ENCODE results near the gene TBX20.
A peak's percentile ranks its signal among the peaks of the same experiment; 100 is the strongest.

TBX20 gene, protein sequence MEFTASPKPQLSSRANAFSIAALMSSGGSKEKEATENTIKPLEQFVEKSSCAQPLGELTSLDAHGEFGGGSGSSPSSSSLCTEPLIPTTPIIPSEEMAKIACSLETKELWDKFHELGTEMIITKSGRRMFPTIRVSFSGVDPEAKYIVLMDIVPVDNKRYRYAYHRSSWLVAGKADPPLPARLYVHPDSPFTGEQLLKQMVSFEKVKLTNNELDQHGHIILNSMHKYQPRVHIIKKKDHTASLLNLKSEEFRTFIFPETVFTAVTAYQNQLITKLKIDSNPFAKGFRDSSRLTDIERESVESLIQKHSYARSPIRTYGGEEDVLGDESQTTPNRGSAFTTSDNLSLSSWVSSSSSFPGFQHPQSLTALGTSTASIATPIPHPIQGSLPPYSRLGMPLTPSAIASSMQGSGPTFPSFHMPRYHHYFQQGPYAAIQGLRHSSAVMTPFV

DNA sequence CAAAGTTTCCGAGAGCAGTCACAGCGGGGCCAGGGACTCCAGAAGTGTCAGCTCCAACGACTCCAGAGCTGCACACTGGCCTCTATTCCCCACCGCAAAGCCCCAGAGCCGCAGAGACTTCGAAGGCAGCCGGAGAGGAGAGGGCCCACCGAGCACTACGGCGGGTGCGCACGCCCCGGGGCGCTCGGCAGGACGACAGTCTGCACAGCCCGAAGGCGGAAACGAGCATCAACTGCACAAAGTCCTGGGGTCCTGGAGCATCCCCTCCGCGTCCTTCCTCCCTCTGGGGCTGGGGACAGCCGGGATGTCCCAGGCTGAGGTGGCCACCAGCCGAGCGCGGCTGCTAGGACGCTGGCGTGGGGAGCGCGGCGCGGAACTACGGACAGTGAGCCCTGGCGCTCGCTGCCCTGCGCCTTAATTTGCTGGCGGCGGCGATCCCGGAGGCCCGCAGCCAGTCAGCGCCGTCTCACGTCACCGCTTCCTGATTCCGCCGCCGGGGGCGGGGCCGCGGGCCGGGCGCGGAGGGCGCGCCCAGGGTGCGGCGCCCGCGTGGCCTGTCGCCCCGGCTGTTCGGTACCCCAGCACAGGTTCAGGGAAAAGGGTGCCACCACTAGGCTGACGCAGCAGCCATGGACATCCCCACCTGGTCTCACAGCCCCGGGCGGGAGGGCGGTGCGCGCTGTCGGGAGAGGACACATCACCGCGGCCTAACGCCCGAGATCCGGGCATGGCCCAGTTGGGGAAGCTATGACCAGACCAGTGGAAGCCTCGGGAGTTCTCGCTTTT is at the start of gene TBX20:
Gene TBX20, minus strand, starts transcription at position 391 of the 786 bp plus-strand sequence. CDS start 480 bp downstream, outside the sequence.
- in situ Hi-C loops (cut with MboI; ENCODE audit: low sequenced_read_pairs): no loop called here
- Histone ChIP-seq H3K4me3 (peak within 1 kb of the TSS; percentile 64), H3K27me3 (ENCODE audit: low read depth) (no peaks in the 10 kb centered on the region), H3K4me1 (peaks cover 13% of the 10 kb centered on the region), H3K9me3 (peaks cover 2% of the 10 kb centered on the region; the same call in 1 of the 2 replicates), H3K36me3 (replicated peaks) (no peaks in the 10 kb centered on the region)
- peak; percentile 69 to 81 for DNase-seq (ENCODE audit: low spot score in 2 of 2)

- no peaks in the 10 kb centered on the region for H3K9me3 ChIP-seq
- no peak overlapping the region for H3K4me3 ChIP-seq
- no peaks in the 10 kb centered on the region for H3K36me3 ChIP-seq (replicated peaks)
- H3K27me3 ChIP-seq (ENCODE audit: low read depth): no peaks in the 10 kb centered on the region
- in situ Hi-C loops (cut with MboI; ENCODE audit: low sequenced_read_pairs): no loop called here
- no peak for DNase-seq (ENCODE audit: low spot score in 2 of 2)
- H3K4me1 ChIP-seq: no peaks in the 10 kb centered on the region
Observed at GRCh38 chr7:35289376-35289775, 35.5 kb upstream of the TBX20 start.

GRCh38 chr7:35286986-35287385 is 33.1 kb upstream of the TBX20 start:
- no peak overlapping the region for H3K4me3 ChIP-seq
- H3K9me3 ChIP-seq: no peaks in the 10 kb centered on the region
- H3K36me3 ChIP-seq (replicated peaks): no peaks in the 10 kb centered on the region
- H3K27me3 ChIP-seq (ENCODE audit: low read depth): no peaks in the 10 kb centered on the region
- no peak for DNase-seq (ENCODE audit: low spot score in 2 of 2)
- in situ Hi-C loops (cut with MboI; ENCODE audit: low sequenced_read_pairs): no loop called here
- no peaks in the 10 kb centered on the region for H3K4me1 ChIP-seq

- H3K4me1 ChIP-seq: no peaks in the 10 kb centered on the region
- in situ Hi-C loops (cut with MboI; ENCODE audit: low sequenced_read_pairs): no loop called here
Observed at GRCh38 chr7:35286422-35286821, 32.5 kb upstream of the TBX20 start.

DNA sequence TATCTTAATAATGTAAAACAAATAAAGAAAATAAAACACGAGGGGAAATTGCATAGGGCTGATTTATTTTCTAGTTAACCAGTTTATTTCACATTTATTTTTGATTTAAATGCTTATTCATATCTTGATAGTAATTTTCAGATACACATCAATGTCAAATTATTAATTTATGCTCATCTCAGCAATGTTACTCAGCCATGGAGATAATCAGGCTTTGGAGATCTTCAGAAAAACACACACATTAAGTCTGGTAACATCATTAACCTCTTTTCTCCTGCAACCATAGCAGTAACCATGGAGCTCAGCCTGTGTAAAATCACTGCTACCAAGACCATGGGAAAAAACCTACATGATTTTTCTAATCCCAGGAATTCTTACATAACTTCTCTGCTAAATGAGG is 31.9 kb upstream of the TBX20 start:
- no peaks in the 10 kb centered on the region for H3K27me3 ChIP-seq (ENCODE audit: low read depth)
- no peaks in the 10 kb centered on the region for H3K4me1 ChIP-seq
- no peaks in the 10 kb centered on the region for H3K36me3 ChIP-seq (replicated peaks)
- H3K9me3 ChIP-seq: no peaks in the 10 kb centered on the region
- no peak overlapping the region for H3K4me3 ChIP-seq
- no peak for DNase-seq (ENCODE audit: low spot score in 2 of 2)
- in situ Hi-C loops (cut with MboI; ENCODE audit: low sequenced_read_pairs): no loop called here

More at GRCh38 chr7:35286422-35286821, 32.5 kb upstream of the TBX20 start:
- Histone ChIP-seq H3K36me3 (replicated peaks) (no peaks in the 10 kb centered on the region), H3K27me3 (ENCODE audit: low read depth) (no peaks in the 10 kb centered on the region), H3K4me3 (no peak overlapping the region), H3K9me3 (no peaks in the 10 kb centered on the region)
- no peak for DNase-seq (ENCODE audit: low spot score in 2 of 2)

- no peak overlapping the region for H3K4me3 ChIP-seq
- no peak for DNase-seq (ENCODE audit: low spot score in 2 of 2)
- H3K4me1 ChIP-seq: no peaks in the 10 kb centered on the region
- H3K9me3 ChIP-seq: no peaks in the 10 kb centered on the region
- in situ Hi-C loops (cut with MboI; ENCODE audit: low sequenced_read_pairs): no loop called here
- H3K36me3 ChIP-seq (replicated peaks): no peaks in the 10 kb centered on the region
- no peaks in the 10 kb centered on the region for H3K27me3 ChIP-seq (ENCODE audit: low read depth)
Observed at GRCh38 chr7:35280902-35281301, 27.0 kb upstream of the TBX20 start.

GRCh38 chr7:35277359-35277758 is 23.5 kb upstream of the TBX20 start:
- Histone ChIP-seq H3K4me1 (no peaks in the 10 kb centered on the region), H3K36me3 (replicated peaks) (no peaks in the 10 kb centered on the region), H3K27me3 (ENCODE audit: low read depth) (no peaks in the 10 kb centered on the region), H3K9me3 (no peaks in the 10 kb centered on the region), H3K4me3 (no peak overlapping the region)
- in situ Hi-C loops (cut with MboI; ENCODE audit: low sequenced_read_pairs): no loop called here
- DNase-seq (ENCODE audit: low spot score in 2 of 2): no peak

DNA sequence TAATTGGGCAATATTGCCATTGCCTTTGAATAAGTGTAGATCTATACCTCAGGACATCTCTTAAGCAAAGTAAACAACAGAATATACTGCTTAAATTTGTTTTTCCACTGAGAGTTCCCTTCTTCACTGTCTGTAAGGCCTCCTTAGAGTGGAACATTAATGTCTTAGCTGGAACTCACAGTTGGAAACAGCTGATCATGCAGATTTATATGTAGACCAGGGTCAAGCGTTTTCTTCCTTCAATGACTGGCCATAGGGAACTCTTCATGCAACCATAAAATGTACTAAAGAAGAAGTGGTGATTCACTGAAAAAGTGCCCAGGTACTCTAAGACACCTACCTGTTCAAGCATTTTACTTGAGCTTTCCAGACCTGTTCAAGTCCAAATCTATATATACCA is 18.3 kb upstream of the TBX20 start:
- H3K4me1 ChIP-seq: no peaks in the 10 kb centered on the region
- in situ Hi-C loops (cut with MboI; ENCODE audit: low sequenced_read_pairs): no loop called here
- no peaks in the 10 kb centered on the region for H3K36me3 ChIP-seq (replicated peaks)
- no peak for DNase-seq (ENCODE audit: low spot score in 2 of 2)
- H3K27me3 ChIP-seq (ENCODE audit: low read depth): no peaks in the 10 kb centered on the region
- H3K9me3 ChIP-seq: no peaks in the 10 kb centered on the region
- H3K4me3 ChIP-seq: no peak overlapping the region

GRCh38 chr7:35268953-35269352 is 15.1 kb upstream of the TBX20 start:
- in situ Hi-C loops (cut with MboI; ENCODE audit: low sequenced_read_pairs): no loop called here
- DNase-seq (ENCODE audit: low spot score in 2 of 2): no peak
- no peaks in the 10 kb centered on the region for H3K4me1 ChIP-seq
- H3K27me3 ChIP-seq (ENCODE audit: low read depth): no peaks in the 10 kb centered on the region
- H3K4me3 ChIP-seq: no peak overlapping the region
- H3K9me3 ChIP-seq: no peaks in the 10 kb centered on the region
- no peaks in the 10 kb centered on the region for H3K36me3 ChIP-seq (replicated peaks)

GRCh38 chr7:35267411-35267810 is 13.5 kb upstream of the TBX20 start:
- Histone ChIP-seq H3K4me3 (no peak overlapping the region), H3K4me1 (no peaks in the 10 kb centered on the region), H3K36me3 (replicated peaks) (no peaks in the 10 kb centered on the region), H3K9me3 (no peaks in the 10 kb centered on the region), H3K27me3 (ENCODE audit: low read depth) (no peaks in the 10 kb centered on the region)
- in situ Hi-C loops (cut with MboI; ENCODE audit: low sequenced_read_pairs): no loop called here
- DNase-seq (ENCODE audit: low spot score in 2 of 2): no peak

DNA sequence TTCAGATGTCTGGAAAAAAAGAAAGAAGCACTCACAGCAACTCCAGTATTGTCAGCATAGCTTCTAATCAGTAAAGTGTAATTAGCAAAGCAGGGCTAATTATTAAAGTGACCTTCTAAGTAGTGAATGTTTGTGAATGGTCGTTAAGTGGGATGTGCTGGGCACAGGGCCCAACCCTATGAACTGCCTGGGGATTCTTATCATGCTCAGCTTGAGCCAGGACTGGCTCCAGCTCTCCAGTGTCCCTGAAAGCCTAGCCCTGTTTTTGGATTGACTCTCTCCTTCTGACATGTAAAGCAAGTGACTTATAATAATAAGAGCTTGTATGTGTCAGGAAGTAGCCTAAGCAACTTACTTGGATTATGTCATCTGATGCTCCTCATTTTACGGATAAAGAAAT is 9.5 kb upstream of the TBX20 start:
- in situ Hi-C loops (cut with MboI; ENCODE audit: low sequenced_read_pairs): no loop called here
- no peak for DNase-seq (ENCODE audit: low spot score in 2 of 2)
- H3K9me3 ChIP-seq: no peaks in the 10 kb centered on the region
- H3K4me1 ChIP-seq: no peaks in the 10 kb centered on the region
- H3K4me3 ChIP-seq: no peak overlapping the region
- H3K27me3 ChIP-seq (ENCODE audit: low read depth): no peaks in the 10 kb centered on the region
- H3K36me3 ChIP-seq (replicated peaks): no peaks in the 10 kb centered on the region

DNA sequence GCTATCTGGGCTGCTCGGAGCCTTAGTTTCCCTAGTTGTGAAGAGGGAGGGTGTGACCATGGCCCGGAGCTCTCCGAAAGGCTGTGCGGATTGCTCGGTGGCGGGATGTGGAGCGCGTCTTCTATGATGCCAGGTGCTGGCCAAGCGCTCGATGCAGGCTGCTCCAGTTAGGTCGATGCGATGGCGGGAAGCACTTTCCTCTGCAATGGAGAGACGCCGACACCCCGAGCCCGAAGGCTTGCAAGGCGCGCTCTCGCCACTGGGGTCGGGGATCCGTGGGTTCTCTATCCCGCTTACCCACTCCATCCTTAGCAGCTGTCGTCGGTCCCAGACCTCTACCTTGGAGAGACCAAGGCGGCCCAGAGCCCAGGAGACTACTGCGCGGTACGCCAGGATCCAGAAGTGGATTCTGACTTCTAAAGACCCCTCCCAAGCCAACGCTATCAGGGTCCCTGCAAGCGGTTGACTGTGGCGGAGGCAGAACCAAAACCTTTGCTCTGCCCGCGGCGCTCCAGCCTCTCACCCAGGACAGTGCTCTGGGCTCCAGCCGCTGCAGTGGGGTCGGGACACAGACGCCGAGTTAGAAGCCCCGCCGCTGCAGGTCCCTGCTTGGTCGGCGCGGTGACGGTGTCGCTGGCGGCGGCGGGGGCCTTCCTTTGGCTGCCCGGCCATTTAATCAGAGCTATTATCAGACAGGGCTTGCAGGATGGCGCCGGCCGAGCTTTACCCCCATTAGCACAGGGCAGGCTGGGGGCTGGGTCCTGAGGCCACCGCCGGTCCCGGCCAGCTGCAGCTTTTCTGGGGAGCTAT is 7.8 kb upstream of the TBX20 start:
- Histone ChIP-seq H3K27me3 (ENCODE audit: low read depth) (no peaks in the 10 kb centered on the region), H3K4me3 (no peak overlapping the region), H3K4me1 (no peaks in the 10 kb centered on the region), H3K9me3 (no peaks in the 10 kb centered on the region), H3K36me3 (replicated peaks) (no peaks in the 10 kb centered on the region)
- DNase-seq (ENCODE audit: low spot score in 2 of 2): no peak
- in situ Hi-C loops (cut with MboI; ENCODE audit: low sequenced_read_pairs): no loop called here

DNA sequence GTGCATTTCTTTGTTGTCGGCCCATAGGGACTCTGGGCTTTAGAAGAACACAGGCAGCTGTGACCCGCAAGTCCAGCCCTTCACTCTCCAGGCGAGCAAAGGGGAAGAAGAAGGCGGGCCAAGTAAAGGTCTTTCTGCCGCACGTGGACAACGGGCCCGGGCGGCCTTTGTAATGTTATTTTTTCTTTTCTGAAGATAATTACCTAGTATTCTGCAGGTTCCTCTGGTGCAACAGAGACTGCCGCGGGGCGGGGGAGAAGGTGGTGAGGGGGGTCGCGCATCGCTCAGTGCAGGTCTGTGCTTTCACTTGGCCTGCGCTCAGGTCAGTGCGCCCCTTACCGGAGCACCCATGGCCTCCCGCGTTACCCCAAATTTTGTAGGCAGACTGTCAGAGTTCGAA is 7.1 kb upstream of the TBX20 start:
- no peaks in the 10 kb centered on the region for H3K27me3 ChIP-seq (ENCODE audit: low read depth)
- H3K4me3 ChIP-seq: no peak overlapping the region
- H3K4me1 ChIP-seq: no peaks in the 10 kb centered on the region
- DNase-seq (ENCODE audit: low spot score in 2 of 2): no peak
- H3K36me3 ChIP-seq (replicated peaks): no peaks in the 10 kb centered on the region
- in situ Hi-C loops (cut with MboI; ENCODE audit: low sequenced_read_pairs): no loop called here
- no peaks in the 10 kb centered on the region for H3K9me3 ChIP-seq

Data from HAP-1 (cell line).